Activated naive CD4-positive, alpha-beta T cell treated with anti-CD3 and anti-CD28 coated beads, Interleukin-2, amount 50 U/mL, for 72 hours (primary cell): ENCODE measurements around the gene SEZ6L2. TPM values are rescaled to one million over a fixed set of nuclear protein-coding genes. Genes with fewer than 3 reads are reported as not detected.
A peak's percentile ranks its signal among the peaks of the same experiment; 100 is the strongest.
"Not testable (repeated sequence)": the region's sequence is repeated elsewhere in the genome, so short reads cannot be mapped to it uniquely, and the experiment has no call there.

ENCODE experiments used
- ATAC-seq, 2 donors: fragments of 150-1000 bp; cut with Tn5 transposase; 2 replicates each; pipeline ENCODE4 v1.10.0; 2021; ENCODE audit warnings: mild to moderate bottlenecking in 2 of 2, moderate library complexity in 2 of 2
- DNase-seq, 2 donors: peaks; one replicate each; pipeline ENCODE4 v3.0.0; 2021 to 2022; ENCODE audit warnings: low spot score in 2 of 2
- H3K27ac Mint-ChIP-seq, 2 donors: one replicate each; pipeline ENCODE4 v1.8.0; 2022; ENCODE audit warnings: mild to moderate bottlenecking in 2 of 2, mixed read lengths in 2 of 2
- H3K36me3 Mint-ChIP-seq, 2 donors: one replicate each; pipeline ENCODE4 v1.8.0; 2022; ENCODE audit warnings: mixed read lengths in 2 of 2
- H3K9me3 Mint-ChIP-seq, 2 donors: one replicate each; pipeline ENCODE4 v1.8.0; 2022; ENCODE audit warnings: mixed read lengths in 2 of 2
- total RNA-seq, 2 donors: library from RNA; stranded (reverse); gene quantifications; one replicate each; pipeline ENCODE4 v1.2.3, GENCODE V29; 2022

SEZ6L2 gene
- 1 to 10 TPM in 1 of 2 donors, under 1 TPM in 1; 0.35 to 1.3 TPM for total RNA-seq

GRCh38 chr16:29899516-29900101 is at the start of gene SEZ6L2:
Gene SEZ6L2, minus strand, starts transcription at chr16:29899550. Its CDS starts 531 bp downstream, at chr16:29899019.
- peak in 1 of 2 donors; percentile 92 for DNase-seq
- ATAC-seq, result peak; percentile 37 to 45
- no peaks in the 10 kb centered on the region for H3K9me3 Mint-ChIP-seq
- H3K36me3 Mint-ChIP-seq, result no peaks in the 10 kb centered on the region
- no peak within 1 kb of the TSS for H3K27ac Mint-ChIP-seq

GRCh38 chr16:29947897-29948296 is 48.5 kb upstream of the SEZ6L2 start:
- no peak for ATAC-seq

GRCh38 chr16:29943846-29944799 is 44.8 kb upstream of the SEZ6L2 start:
- DNase-seq, result no peak
- Mint-ChIP-seq H3K27ac (no peak overlapping the region), H3K36me3 (no peaks in the 10 kb centered on the region), H3K9me3 (no peaks in the 10 kb centered on the region)
- no peak for ATAC-seq

More at GRCh38 chr16:29947897-29948296, 48.5 kb upstream of the SEZ6L2 start:
- H3K36me3 Mint-ChIP-seq, result peaks cover 0 to 6% of the 10 kb centered on the region in 2 donors
- no peak for DNase-seq
- H3K27ac Mint-ChIP-seq, result no peak overlapping the region
- peaks cover 3 to 8% of the 10 kb centered on the region in 2 donors for H3K9me3 Mint-ChIP-seq

GRCh38 chr16:29940656-29941055 is 41.3 kb upstream of the SEZ6L2 start:
- DNase-seq, result no peak
- Mint-ChIP-seq H3K36me3 (no peaks in the 10 kb centered on the region), H3K27ac (no peak overlapping the region), H3K9me3 (no peaks in the 10 kb centered on the region)
- no peak for ATAC-seq

GRCh38 chr16:29931750-29932149 is 32.4 kb upstream of the SEZ6L2 start:
- ATAC-seq, DNase-seq, H3K27ac Mint-ChIP-seq, H3K9me3 Mint-ChIP-seq, H3K36me3 Mint-ChIP-seq: not testable (repeated sequence)

- H3K9me3 Mint-ChIP-seq, result no peaks in the 10 kb centered on the region
- peaks cover 9 to 17% of the 10 kb centered on the region in 2 donors for H3K36me3 Mint-ChIP-seq
- DNase-seq (no peak), ATAC-seq (no peak)
- H3K27ac Mint-ChIP-seq, result peak overlapping the region in 1 of 2 donors; percentile 97
Measured at GRCh38 chr16:29927070-29927905, 27.9 kb upstream of the SEZ6L2 start.

- Mint-ChIP-seq H3K9me3 (no peaks in the 10 kb centered on the region), H3K27ac (peak overlapping the region; percentile 97 to 98), H3K36me3 (peaks cover 9 to 17% of the 10 kb centered on the region in 2 donors)
- ATAC-seq (no peak), DNase-seq (no peak)
Measured at GRCh38 chr16:29926711-29927052, 27.3 kb upstream of the SEZ6L2 start.

- DNase-seq, result peak; percentile 97 to 98
- peaks cover 9 to 18% of the 10 kb centered on the region in 2 donors for H3K36me3 Mint-ChIP-seq
- peak within 1 kb of the TSS; percentile 97 to 98 for H3K27ac Mint-ChIP-seq
- H3K9me3 Mint-ChIP-seq, result no peaks in the 10 kb centered on the region
- ATAC-seq, result peak; percentile 93 to 95
Measured at GRCh38 chr16:29925781-29926710, 26.7 kb upstream of the SEZ6L2 start, which contains the start of gene KCTD13. Gene KCTD13, minus strand, starts transcription at chr16:29926226. Its CDS starts 193 bp downstream, at chr16:29926033.

- ATAC-seq (no peak), DNase-seq (no peak)
- Mint-ChIP-seq H3K36me3 (peaks cover 14 to 23% of the 10 kb centered on the region in 2 donors), H3K9me3 (no peaks in the 10 kb centered on the region), H3K27ac (peak overlapping the region; percentile 96 to 97)
Measured at GRCh38 chr16:29925105-29925756, 25.9 kb upstream of the SEZ6L2 start.

GRCh38 chr16:29922986-29923501 is 23.7 kb upstream of the SEZ6L2 start:
- Mint-ChIP-seq H3K36me3 (peaks cover 14 to 23% of the 10 kb centered on the region in 2 donors), H3K9me3 (no peaks in the 10 kb centered on the region), H3K27ac (no peak overlapping the region)
- no peak for DNase-seq
- no peak for ATAC-seq

GRCh38 chr16:29922326-29922725 is 23.0 kb upstream of the SEZ6L2 start:
- ATAC-seq (no peak), DNase-seq (no peak)
- Mint-ChIP-seq H3K9me3 (no peaks in the 10 kb centered on the region), H3K36me3 (peaks cover 14 to 23% of the 10 kb centered on the region in 2 donors), H3K27ac (peak overlapping the region in 1 of 2 donors; percentile 72)

GRCh38 chr16:29921034-29921385 is 21.7 kb upstream of the SEZ6L2 start:
- Mint-ChIP-seq H3K36me3 (peaks cover 14 to 15% of the 10 kb centered on the region in 2 donors), H3K9me3 (no peaks in the 10 kb centered on the region), H3K27ac (no peak overlapping the region)
- DNase-seq (no peak), ATAC-seq (no peak)

- DNase-seq (no peak), ATAC-seq (no peak)
- peak overlapping the region in 1 of 2 donors; percentile 22 for H3K27ac Mint-ChIP-seq
- H3K36me3 Mint-ChIP-seq, result peaks cover 11 to 13% of the 10 kb centered on the region in 2 donors
- no peaks in the 10 kb centered on the region for H3K9me3 Mint-ChIP-seq
Measured at GRCh38 chr16:29920288-29921033, 21.1 kb upstream of the SEZ6L2 start.

- DNase-seq (no peak), ATAC-seq (no peak)
- peaks cover 5 to 6% of the 10 kb centered on the region in 2 donors for H3K36me3 Mint-ChIP-seq
- H3K9me3 Mint-ChIP-seq, result no peaks in the 10 kb centered on the region
- H3K27ac Mint-ChIP-seq, result no peak overlapping the region
Measured at GRCh38 chr16:29916979-29917378, 17.6 kb upstream of the SEZ6L2 start.
